Trophoblast cell (in vitro differentiated cells and primary cell): ENCODE results near the gene C4orf36.

Experiments used
- DNase-seq, 2 donors: peaks; one replicate each; pipeline ENCODE4 v3.0.0-alpha.2; 2016
- H2AFZ ChIP-seq: 2 replicates; pipeline ENCODE4 v1.6.1; 2013; ENCODE audit warnings: low read length, moderate library complexity, mild to moderate bottlenecking; ENCODE audit not compliant: insufficient read depth, poor library complexity
- H2AK5ac ChIP-seq: 2 replicates; pipeline ENCODE4 v1.6.1; 2013; ENCODE audit warnings: mild to moderate bottlenecking, low read length
- H2BK120ac ChIP-seq: 2 replicates; pipeline ENCODE4 v1.6.1; 2013; ENCODE audit warnings: low read length, mild to moderate bottlenecking, moderate library complexity; ENCODE audit not compliant: insufficient read depth, poor library complexity
- H2BK12ac ChIP-seq: 2 replicates; pipeline ENCODE4 v1.6.1; 2013; ENCODE audit warnings: mild to moderate bottlenecking, low read length, moderate library complexity
- H2BK5ac ChIP-seq: 2 replicates; pipeline ENCODE4 v1.6.1; 2013; ENCODE audit warnings: low read length, low read depth, moderate library complexity, mild to moderate bottlenecking; ENCODE audit not compliant: poor library complexity
- H3K14ac ChIP-seq: 2 replicates; pipeline ENCODE4 v1.6.1; 2013; ENCODE audit warnings: mild to moderate bottlenecking, low read length
- H3K18ac ChIP-seq: 2 replicates; pipeline ENCODE4 v1.6.1; 2013; ENCODE audit warnings: mild to moderate bottlenecking, low read length
- H3K23ac ChIP-seq: 2 replicates; pipeline ENCODE4 v1.6.1; 2013; ENCODE audit warnings: low read length
- H3K27ac ChIP-seq: 2 replicates; pipeline ENCODE4 v1.5.1; 2013; ENCODE audit warnings: low read depth, mild to moderate bottlenecking, inconsistent platforms, low read length, moderate library complexity
- H3K27me3 ChIP-seq: 2 replicates; pipeline ENCODE4 v1.6.1; 2013; ENCODE audit warnings: inconsistent platforms, mild to moderate bottlenecking, low read length, moderate library complexity; ENCODE audit not compliant: insufficient read depth
- H3K36me3 ChIP-seq, 2 experiments: 1 replicate in 1 of 2; 2 replicates in 1 of 2; pipeline ENCODE4 v1.6.1; 2013; ENCODE audit warnings: low read length in 2 of 2, mild to moderate bottlenecking in 2 of 2, moderate library complexity in 1 of 2; ENCODE audit not compliant: insufficient read depth in 2 of 2, control insufficient read depth in 1 of 2
- H3K4ac ChIP-seq: 2 replicates; pipeline ENCODE4 v1.6.1; 2013; ENCODE audit warnings: low read depth, mild to moderate bottlenecking, low read length, moderate library complexity
- H3K4me1 ChIP-seq, 2 experiments: 1 replicate in 1 of 2; 2 replicates in 1 of 2; pipeline ENCODE4 v1.6.1; 2013; ENCODE audit warnings: low read length in 2 of 2, mild to moderate bottlenecking in 2 of 2, moderate library complexity in 1 of 2; ENCODE audit not compliant: insufficient read depth in 2 of 2, control insufficient read depth in 1 of 2
- H3K4me2 ChIP-seq: 2 replicates; pipeline ENCODE4 v1.6.1; 2013; ENCODE audit warnings: inconsistent platforms, mild to moderate bottlenecking, low read length, moderate library complexity
- H3K4me3 ChIP-seq: 2 replicates; pipeline ENCODE4 v1.5.1; 2013; ENCODE audit warnings: mild to moderate bottlenecking, low read depth, low read length, inconsistent platforms
- H3K79me1 ChIP-seq: one replicate; pipeline ENCODE4 v1.6.1; 2013; ENCODE audit warnings: low read length
- H3K79me2 ChIP-seq: 2 replicates; pipeline ENCODE4 v1.6.1; 2013; ENCODE audit warnings: low read length, mild to moderate bottlenecking; ENCODE audit not compliant: control insufficient read depth, insufficient read depth, poor library complexity
- H3K9ac ChIP-seq: 2 replicates; pipeline ENCODE4 v1.6.1; 2013; ENCODE audit warnings: mild to moderate bottlenecking, low read length
- H3K9me3 ChIP-seq: 2 replicates; pipeline ENCODE4 v1.6.1; 2013; ENCODE audit warnings: low read depth, mild to moderate bottlenecking, control low read depth, inconsistent platforms, low read length; ENCODE audit not compliant: insufficient read depth
- H4K12ac ChIP-seq: 2 replicates; pipeline ENCODE4 v1.6.1; 2013; ENCODE audit warnings: low read depth, mild to moderate bottlenecking, low read length, moderate library complexity
- H4K8ac ChIP-seq: 2 replicates; pipeline ENCODE4 v1.6.1; 2013; ENCODE audit warnings: low read depth, mild to moderate bottlenecking, low read length, moderate library complexity
- H4K91ac ChIP-seq: one replicate; pipeline ENCODE4 v1.6.1; 2013; ENCODE audit warnings: low read depth, mild to moderate bottlenecking, low read length, moderate library complexity
- WGBS: extraction: QIAGEN DNeasy Blood & Tissue Kit; methylation state at CpG from one replicate; pipeline ENCODE4 v1.1.7; 2013; ENCODE audit warnings: missing lambda C conversion rate; ENCODE audit not compliant: insufficient read length, insufficient coverage; ENCODE audit errors: extremely low coverage; 5-methylcytosine and 5-hydroxymethylcytosine counted together

Gene C4orf36

DNA sequence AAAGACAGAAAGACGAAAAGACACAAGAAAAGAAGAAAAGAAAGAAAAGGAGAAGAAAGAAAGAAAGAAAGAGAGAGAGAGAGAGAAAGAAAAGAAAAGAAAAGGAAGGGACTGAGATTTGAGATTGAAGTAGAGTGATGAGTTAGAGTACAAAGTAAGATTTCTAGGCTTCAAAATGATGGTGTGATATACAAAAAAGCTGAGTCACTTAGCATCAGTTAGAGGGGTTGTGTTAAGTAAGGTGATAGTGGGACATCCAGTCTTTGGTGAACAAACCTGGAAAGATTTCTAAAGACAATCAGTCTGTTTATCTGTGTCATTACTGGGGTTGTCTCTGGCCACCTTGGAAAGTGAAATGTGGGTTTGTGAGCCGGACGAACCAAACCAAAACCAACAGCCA is 56.5 kb downstream of the C4orf36 start:
- WGBS = no CpG with 5 or more reads among the region's 3 CpGs
- Histone ChIP-seq H3K79me1 (no peaks in the 10 kb centered on the region), H4K91ac (no peak overlapping the region), H2AK5ac (no peak overlapping the region), H3K79me2 (no peaks in the 10 kb centered on the region), H3K4me2 (no peak overlapping the region), H3K4me1 (peaks cover 6% of the 10 kb centered on the region in 2 experiments), H3K9ac (no peak overlapping the region), H2AFZ (no peak overlapping the region), H2BK120ac (no peak overlapping the region), H3K23ac (no peak overlapping the region), H4K12ac (no peak overlapping the region), H3K36me3 (no peaks in the 10 kb centered on the region), H3K27me3 (no peaks in the 10 kb centered on the region), H3K9me3 (no peaks in the 10 kb centered on the region), H3K27ac (no peak overlapping the region), H4K8ac (no peak overlapping the region), H3K4me3 (no peak overlapping the region), H3K14ac (no peak overlapping the region), H2BK12ac (no peak overlapping the region), H3K4ac (no peak overlapping the region), H2BK5ac (no peak overlapping the region), H3K18ac (no peak overlapping the region)
- no peak for DNase-seq

DNA sequence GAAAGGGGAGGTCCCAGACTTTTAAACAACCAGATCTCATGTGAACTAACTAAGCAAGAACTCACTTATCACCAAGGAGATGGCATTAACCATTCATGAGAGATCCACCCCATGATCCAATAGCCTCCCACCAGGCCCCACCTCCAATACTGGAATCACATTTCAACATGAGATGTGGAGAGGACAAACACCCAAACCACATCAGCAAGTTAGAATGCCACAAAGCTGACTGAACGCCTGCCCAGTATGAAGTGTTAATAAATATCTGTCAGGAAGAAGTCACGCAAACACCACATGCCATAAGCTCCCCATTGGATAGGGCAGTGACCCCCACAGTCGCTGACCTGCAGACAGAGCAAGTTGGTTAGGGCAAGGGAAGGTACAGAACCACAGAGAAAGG is 57.3 kb downstream of the C4orf36 start:
- Histone ChIP-seq H3K36me3 (no peaks in the 10 kb centered on the region), H4K8ac (no peak overlapping the region), H3K23ac (no peak overlapping the region), H2BK12ac (no peak overlapping the region), H3K9me3 (no peaks in the 10 kb centered on the region), H3K4me1 (peaks cover 6% of the 10 kb centered on the region in 2 experiments), H3K27me3 (no peaks in the 10 kb centered on the region), H3K18ac (no peak overlapping the region), H2AFZ (no peak overlapping the region), H2AK5ac (no peak overlapping the region), H2BK5ac (no peak overlapping the region), H3K4ac (no peak overlapping the region), H3K4me2 (no peak overlapping the region), H3K14ac (no peak overlapping the region), H3K9ac (no peak overlapping the region), H3K79me1 (no peaks in the 10 kb centered on the region), H3K27ac (no peak overlapping the region), H2BK120ac (no peak overlapping the region), H4K12ac (no peak overlapping the region), H4K91ac (no peak overlapping the region), H3K79me2 (no peaks in the 10 kb centered on the region), H3K4me3 (no peak overlapping the region)
- no peak for DNase-seq
- WGBS = no CpG with 5 or more reads among the region's 3 CpGs

GRCh38 chr4:86833615-86834014 is 58.6 kb downstream of the C4orf36 start:
- Histone ChIP-seq H3K36me3 (no peaks in the 10 kb centered on the region), H3K9me3 (no peaks in the 10 kb centered on the region), H4K91ac (no peak overlapping the region), H3K79me1 (no peaks in the 10 kb centered on the region), H3K4me3 (no peak overlapping the region), H4K12ac (no peak overlapping the region), H3K4me1 (peaks cover 6% of the 10 kb centered on the region in 2 experiments), H3K27me3 (no peaks in the 10 kb centered on the region), H2BK12ac (no peak overlapping the region), H3K23ac (no peak overlapping the region), H4K8ac (no peak overlapping the region), H3K4me2 (no peak overlapping the region), H2AK5ac (no peak overlapping the region), H3K9ac (no peak overlapping the region), H3K79me2 (no peaks in the 10 kb centered on the region), H3K18ac (no peak overlapping the region), H2BK120ac (no peak overlapping the region), H2AFZ (no peak overlapping the region), H3K27ac (no peak overlapping the region), H3K14ac (no peak overlapping the region), H3K4ac (no peak overlapping the region), H2BK5ac (no peak overlapping the region)
- WGBS = no CpG with 5 or more reads among the region's 1 CpG
- DNase-seq = no peak

DNA sequence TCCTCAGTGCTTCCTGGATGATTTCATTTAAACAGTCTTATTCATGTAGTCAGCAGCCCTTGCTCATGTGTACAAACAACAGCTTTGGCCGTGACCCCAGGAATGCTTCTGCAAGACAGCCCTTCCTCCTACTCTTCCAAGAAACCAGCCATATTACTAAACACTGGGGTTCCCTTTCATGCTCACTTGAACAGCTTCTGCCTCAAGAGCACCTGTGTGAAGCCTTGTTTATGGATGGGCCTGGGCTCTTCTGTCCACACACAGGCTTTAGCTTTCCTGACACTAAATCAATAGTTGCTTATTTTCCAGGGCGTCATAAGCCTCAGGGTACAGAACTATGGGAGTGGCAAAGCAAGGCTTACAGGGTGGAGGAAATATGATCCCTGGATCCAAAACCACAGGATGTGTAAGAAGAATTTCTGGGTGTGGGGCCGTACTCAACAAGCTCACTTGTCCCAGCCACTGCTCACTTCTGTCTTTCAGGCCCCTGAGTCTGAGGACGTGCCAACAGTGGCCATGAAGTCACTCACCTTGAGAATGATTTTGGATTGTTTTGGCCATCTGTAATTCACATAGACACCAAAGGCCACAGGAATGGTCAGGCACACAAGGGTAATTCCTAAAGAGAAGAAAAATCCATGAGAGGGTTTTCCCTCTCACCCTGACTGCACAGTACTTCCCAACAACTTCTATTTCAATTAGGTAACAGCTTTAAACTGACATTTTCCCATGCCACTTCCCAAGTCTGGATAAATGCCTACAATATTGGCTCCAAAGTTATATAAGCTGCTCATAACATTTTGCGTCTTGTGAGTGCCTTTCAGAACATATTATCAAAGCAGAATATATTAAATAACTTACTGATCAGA is 60.7 kb downstream of the C4orf36 start:
- H3K14ac ChIP-seq = no peak overlapping the region
- H3K79me1 ChIP-seq = no peaks in the 10 kb centered on the region
- H3K9me3 ChIP-seq = peaks cover 1% of the 10 kb centered on the region
- H2BK120ac ChIP-seq = no peak overlapping the region
- no peak overlapping the region for H2AFZ ChIP-seq
- H3K9ac ChIP-seq = no peak overlapping the region
- no peak overlapping the region for H3K4me3 ChIP-seq
- no peak overlapping the region for H4K8ac ChIP-seq
- H3K27me3 ChIP-seq = no peaks in the 10 kb centered on the region
- no peak overlapping the region for H4K12ac ChIP-seq
- no peak overlapping the region for H3K27ac ChIP-seq
- no peak overlapping the region for H2AK5ac ChIP-seq
- no peak overlapping the region for H3K18ac ChIP-seq
- peaks cover 6% of the 10 kb centered on the region in 2 experiments for H3K4me1 ChIP-seq
- no peak overlapping the region for H3K4ac ChIP-seq
- no peaks in the 10 kb centered on the region for H3K36me3 ChIP-seq
- H3K23ac ChIP-seq = no peak overlapping the region
- DNase-seq = no peak
- H3K4me2 ChIP-seq = no peak overlapping the region
- H4K91ac ChIP-seq = no peak overlapping the region
- no peaks in the 10 kb centered on the region for H3K79me2 ChIP-seq
- no CpG with 5 or more reads among the region's 5 CpGs for WGBS
- H2BK5ac ChIP-seq = no peak overlapping the region
- no peak overlapping the region for H2BK12ac ChIP-seq
